Rectal smooth muscle tissue (tissue), 1 donor: ENCODE results near the gene OPCML.

Source experiments
- H3K27ac ChIP-seq: one replicate; pipeline ENCODE4 v1.7.0; 2013; ENCODE audit warnings: low read depth, low read length, inconsistent platforms
- H3K27me3 ChIP-seq: one replicate; pipeline ENCODE4 v1.7.0; 2013; ENCODE audit warnings: low read length; ENCODE audit not compliant: control insufficient read depth, insufficient read depth
- H3K36me3 ChIP-seq: one replicate; pipeline ENCODE4 v1.7.0; 2013; ENCODE audit warnings: low read length; ENCODE audit not compliant: control insufficient read depth, insufficient read depth
- H3K4me1 ChIP-seq: one replicate; pipeline ENCODE4 v1.7.0; 2013; ENCODE audit warnings: low read length; ENCODE audit not compliant: control insufficient read depth, insufficient read depth
- H3K4me3 ChIP-seq: one replicate; pipeline ENCODE4 v1.7.0; 2013; ENCODE audit warnings: low read length
- H3K9ac ChIP-seq: one replicate; pipeline ENCODE4 v1.7.0; 2013; ENCODE audit warnings: low read length

The OPCML gene

DNA sequence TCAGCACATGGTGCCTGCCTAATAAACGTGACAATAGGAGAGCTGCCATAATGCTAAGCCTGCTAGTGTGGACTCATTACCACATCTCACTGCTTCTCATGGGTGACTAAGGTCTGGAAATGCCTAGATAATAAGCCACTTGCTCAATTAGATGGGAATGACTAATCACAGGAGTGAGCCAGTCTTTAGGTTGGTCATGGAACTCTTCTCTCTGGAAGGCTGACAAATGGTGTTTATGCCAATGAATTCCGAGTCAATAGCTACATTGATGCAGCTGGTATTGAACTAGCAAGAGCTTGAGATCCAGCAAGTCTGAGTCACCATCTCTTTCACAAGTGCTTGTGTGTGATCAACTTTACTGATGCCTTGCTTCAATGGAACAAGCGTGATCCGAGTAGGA is 334.9 kb downstream of the OPCML start:
- H3K27ac ChIP-seq = no peak overlapping the region
- no peaks in the 10 kb centered on the region for H3K36me3 ChIP-seq
- H3K27me3 ChIP-seq = no peaks in the 10 kb centered on the region
- H3K4me1 ChIP-seq = no peaks in the 10 kb centered on the region
- H3K9ac ChIP-seq = no peak overlapping the region
- H3K4me3 ChIP-seq = no peak overlapping the region

DNA sequence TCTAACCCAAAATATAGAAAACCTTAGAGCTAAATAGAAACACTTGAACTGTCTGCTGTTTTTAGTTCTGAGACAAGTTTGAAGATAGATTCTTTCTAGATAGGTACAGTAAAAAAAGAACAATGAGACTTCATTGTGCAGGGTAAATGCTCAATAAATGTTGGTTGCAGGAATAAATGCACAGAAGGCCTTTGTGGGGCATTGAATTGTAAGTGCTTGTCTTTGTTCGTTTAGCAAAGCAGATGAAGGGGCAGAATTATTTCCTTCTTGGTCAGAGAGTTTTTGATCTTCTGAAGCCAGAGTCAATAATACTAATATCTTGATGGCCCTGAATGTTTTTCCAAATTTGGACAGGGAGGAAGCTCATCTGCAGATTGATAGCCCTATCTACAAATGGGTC is 340.4 kb downstream of the OPCML start:
- no peaks in the 10 kb centered on the region for H3K27me3 ChIP-seq
- no peak overlapping the region for H3K4me3 ChIP-seq
- H3K27ac ChIP-seq = no peak overlapping the region
- no peak overlapping the region for H3K9ac ChIP-seq
- H3K4me1 ChIP-seq = no peaks in the 10 kb centered on the region
- no peaks in the 10 kb centered on the region for H3K36me3 ChIP-seq

DNA sequence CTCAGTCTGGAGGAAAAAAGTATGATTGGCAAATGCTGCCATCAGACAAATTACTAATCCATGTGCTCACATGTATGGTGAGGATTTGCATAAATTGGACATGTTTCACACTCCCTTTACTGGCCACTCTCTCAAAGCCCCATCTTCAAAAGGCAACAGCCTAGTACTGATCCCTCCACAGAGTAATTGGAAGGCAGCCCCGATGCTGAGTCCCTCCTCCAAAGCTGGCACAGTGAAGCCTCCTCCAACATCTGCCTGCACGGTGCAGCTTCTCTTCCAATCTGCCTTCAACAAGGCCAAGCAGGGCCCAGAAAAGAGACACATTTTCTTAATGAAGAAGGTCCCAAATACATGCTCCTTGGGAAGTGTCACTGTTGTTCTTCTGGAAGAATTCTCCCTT is 350.6 kb downstream of the OPCML start:
- H3K36me3 ChIP-seq = no peaks in the 10 kb centered on the region
- no peak overlapping the region for H3K4me3 ChIP-seq
- no peaks in the 10 kb centered on the region for H3K27me3 ChIP-seq
- H3K9ac ChIP-seq = no peak overlapping the region
- H3K27ac ChIP-seq = no peak overlapping the region
- H3K4me1 ChIP-seq = no peaks in the 10 kb centered on the region

DNA sequence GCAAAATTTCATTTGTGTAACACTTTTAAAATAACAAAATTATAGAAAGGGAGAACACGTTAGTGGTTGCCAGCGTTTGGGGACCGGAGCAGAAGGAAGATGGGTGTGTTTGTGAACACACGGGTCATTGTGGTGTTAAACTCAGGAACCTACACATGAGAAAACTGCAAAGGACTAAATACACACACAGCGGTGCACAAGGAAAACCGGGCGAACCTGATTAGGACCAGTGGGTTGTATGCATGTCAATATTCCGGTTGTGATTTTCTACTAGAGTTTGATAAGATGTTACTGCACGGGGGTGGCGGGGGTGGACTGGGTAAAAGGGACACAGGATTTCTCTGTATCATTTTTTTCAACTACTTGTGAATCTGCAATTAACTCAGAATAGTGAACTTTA is 351.2 kb downstream of the OPCML start:
- no peaks in the 10 kb centered on the region for H3K27me3 ChIP-seq
- no peaks in the 10 kb centered on the region for H3K36me3 ChIP-seq

DNA sequence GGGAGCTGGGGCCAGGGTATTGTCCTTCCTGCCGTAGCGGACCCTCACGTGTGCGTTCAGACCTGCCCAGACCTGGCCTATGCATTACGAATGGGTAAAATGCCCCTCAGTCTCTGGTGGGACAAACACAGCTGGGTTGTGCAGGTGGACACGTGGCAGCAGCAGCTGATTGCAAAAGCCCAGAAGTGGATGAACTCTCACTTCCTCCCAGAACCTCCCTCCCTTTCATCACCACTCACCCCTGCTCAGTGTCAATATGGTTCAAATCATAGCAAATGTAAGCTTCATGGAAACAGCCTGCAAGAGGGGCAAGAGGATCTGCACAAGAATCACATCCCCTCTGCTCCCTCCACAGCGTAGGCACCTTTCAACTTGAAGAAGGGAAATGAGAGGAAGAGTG is 352.1 kb downstream of the OPCML start:
- Histone ChIP-seq H3K9ac (no peak overlapping the region), H3K36me3 (no peaks in the 10 kb centered on the region), H3K27me3 (no peaks in the 10 kb centered on the region), H3K4me3 (no peak overlapping the region), H3K4me1 (no peaks in the 10 kb centered on the region), H3K27ac (no peak overlapping the region)

More for the DNA sequence above, 351.2 kb downstream of the OPCML start:
- H3K4me3 ChIP-seq = no peak overlapping the region
- no peak overlapping the region for H3K9ac ChIP-seq
- H3K27ac ChIP-seq = no peak overlapping the region
- H3K4me1 ChIP-seq = no peaks in the 10 kb centered on the region

DNA sequence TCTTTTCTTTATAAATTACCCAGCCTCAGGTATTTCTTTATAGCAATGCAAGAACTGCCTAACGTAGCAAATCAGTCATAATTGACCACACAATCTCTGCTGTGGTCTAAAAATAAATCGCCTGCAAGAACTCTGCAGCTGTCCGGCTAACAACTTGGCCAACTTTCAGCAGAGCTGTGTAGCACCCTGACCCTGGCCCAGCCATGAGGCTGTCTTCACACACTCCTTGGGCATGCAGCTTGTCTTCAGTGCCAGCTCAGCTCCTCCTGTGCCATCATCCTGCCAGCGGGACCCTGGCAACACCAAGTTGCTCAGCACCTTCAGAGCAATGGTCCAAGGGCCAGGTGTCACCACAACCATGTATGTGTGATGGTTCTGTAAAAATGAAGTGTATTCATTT is 355.6 kb downstream of the OPCML start:
- H3K9ac ChIP-seq = no peak overlapping the region
- no peaks in the 10 kb centered on the region for H3K4me1 ChIP-seq
- H3K4me3 ChIP-seq = no peak overlapping the region
- no peaks in the 10 kb centered on the region for H3K27me3 ChIP-seq
- H3K27ac ChIP-seq = no peak overlapping the region
- H3K36me3 ChIP-seq = no peaks in the 10 kb centered on the region

DNA sequence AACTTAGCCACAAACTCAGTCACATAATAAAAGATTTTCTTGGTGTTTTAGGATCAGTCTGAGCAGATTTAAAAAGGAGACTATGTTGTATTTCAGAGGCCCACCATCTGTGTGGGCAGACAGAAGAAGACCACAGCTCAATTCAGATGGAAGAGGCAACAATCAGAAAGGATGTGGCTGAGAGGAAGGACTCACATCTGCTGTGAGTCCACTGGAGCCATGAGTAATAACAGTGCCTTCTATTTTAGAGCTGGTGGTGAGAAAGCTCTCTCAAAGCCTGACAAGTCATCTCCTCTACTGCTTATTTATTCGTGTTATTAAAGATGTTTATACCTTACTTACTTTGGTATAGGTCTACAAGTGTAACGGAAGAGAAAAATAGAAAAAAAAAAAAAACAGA is 357.2 kb downstream of the OPCML start:
- no peak overlapping the region for H3K27ac ChIP-seq
- no peak overlapping the region for H3K9ac ChIP-seq
- H3K4me3 ChIP-seq = no peak overlapping the region
- no peaks in the 10 kb centered on the region for H3K27me3 ChIP-seq
- H3K4me1 ChIP-seq = no peaks in the 10 kb centered on the region
- no peaks in the 10 kb centered on the region for H3K36me3 ChIP-seq

DNA sequence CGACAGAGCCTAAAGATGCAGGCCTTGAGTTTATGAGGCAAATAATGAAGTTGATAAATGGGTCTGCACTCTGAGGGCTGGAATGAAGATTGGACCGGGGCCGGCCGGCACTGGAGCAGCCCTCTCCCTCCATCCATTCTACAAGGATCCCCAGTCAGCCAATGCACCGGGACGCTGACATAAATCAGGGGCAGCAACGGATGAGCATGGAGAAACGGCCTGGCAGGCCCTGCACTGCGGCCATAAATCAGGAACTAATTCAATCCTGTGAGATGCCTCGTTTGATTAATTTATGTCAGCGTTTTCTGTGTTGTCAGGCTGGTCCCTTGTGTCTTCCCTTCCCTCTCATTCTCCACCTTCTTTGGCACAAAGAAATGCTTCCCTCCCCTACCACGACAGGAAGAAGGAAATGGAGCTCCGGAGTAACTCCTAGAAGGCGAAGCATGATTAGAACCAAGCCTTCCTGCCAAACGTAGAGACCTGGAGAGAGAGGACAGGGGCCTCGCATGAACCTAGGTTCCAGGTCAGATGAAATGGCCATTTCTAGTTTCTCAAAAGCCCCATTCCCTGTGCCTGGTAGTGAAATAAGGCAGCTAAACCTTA is 358.4 kb downstream of the OPCML start:
- no peaks in the 10 kb centered on the region for H3K4me1 ChIP-seq
- no peaks in the 10 kb centered on the region for H3K27me3 ChIP-seq
- H3K36me3 ChIP-seq = no peaks in the 10 kb centered on the region
- no peak overlapping the region for H3K4me3 ChIP-seq
- no peak overlapping the region for H3K9ac ChIP-seq
- no peak overlapping the region for H3K27ac ChIP-seq

DNA sequence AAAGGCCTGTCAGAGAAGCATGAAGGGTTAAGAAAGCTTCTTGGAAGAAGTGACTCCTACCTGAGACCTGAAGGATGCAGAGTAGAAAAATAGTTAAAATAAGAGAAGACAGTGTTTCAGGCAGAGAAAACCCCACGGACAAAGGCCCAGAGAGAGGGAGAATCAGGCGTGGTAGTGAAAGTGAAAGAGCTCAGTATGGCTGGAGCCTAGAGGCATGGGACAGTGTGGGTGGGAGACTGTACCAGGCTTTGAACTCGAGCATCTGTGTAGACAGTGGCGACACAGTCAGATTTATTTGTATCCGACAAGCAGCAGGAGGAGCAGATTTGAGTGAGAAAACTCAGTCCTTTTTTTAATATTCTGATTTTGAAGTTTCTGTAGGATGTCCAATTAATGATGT is 360.0 kb downstream of the OPCML start:
- Histone ChIP-seq H3K9ac (no peak overlapping the region), H3K27ac (no peak overlapping the region), H3K27me3 (no peaks in the 10 kb centered on the region), H3K4me1 (no peaks in the 10 kb centered on the region), H3K36me3 (no peaks in the 10 kb centered on the region), H3K4me3 (no peak overlapping the region)

DNA sequence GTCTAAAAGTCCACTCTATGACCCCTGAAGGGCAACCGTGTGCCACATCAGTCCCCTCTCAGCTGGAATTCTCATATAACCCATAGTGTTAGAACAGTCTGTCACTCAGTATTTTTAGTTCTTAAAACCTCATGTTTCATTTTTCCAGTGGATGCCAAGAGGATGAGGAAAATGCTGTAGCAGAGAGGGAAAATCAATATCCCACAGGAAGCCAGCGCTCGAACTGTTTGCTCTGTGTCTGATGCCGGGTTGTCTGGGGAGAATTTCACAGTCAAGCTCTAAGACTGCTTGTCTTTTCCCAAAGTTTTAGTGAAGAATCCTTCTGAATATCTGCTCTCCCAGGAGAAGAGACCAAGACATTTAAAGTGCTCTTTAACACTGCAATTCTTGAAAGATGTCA is 360.9 kb downstream of the OPCML start:
- Histone ChIP-seq H3K9ac (no peak overlapping the region), H3K4me1 (no peaks in the 10 kb centered on the region), H3K4me3 (no peak overlapping the region), H3K36me3 (no peaks in the 10 kb centered on the region), H3K27ac (no peak overlapping the region), H3K27me3 (no peaks in the 10 kb centered on the region)

DNA sequence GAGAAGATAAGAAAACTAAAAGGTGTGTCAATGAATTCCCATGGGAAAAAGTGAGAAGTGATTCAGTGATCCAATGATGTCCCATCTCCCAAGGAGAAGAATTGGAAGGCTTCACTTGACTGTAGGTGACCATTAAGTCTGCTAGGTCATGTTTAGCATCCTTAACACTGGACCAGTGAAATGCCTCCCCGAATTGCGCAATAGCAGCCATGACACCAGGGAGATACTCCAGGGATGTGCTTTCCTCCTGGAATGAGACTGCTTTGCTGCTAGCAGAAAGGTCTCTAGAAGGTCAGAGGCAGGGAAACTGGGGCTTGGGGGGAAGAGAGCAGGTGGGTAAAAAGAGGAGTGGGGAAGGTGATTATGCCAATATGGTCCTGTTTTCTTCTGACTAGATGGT is 364.3 kb downstream of the OPCML start:
- Histone ChIP-seq H3K4me3 (no peak overlapping the region), H3K27me3 (no peaks in the 10 kb centered on the region), H3K36me3 (no peaks in the 10 kb centered on the region), H3K4me1 (no peaks in the 10 kb centered on the region), H3K27ac (no peak overlapping the region), H3K9ac (no peak overlapping the region)

DNA sequence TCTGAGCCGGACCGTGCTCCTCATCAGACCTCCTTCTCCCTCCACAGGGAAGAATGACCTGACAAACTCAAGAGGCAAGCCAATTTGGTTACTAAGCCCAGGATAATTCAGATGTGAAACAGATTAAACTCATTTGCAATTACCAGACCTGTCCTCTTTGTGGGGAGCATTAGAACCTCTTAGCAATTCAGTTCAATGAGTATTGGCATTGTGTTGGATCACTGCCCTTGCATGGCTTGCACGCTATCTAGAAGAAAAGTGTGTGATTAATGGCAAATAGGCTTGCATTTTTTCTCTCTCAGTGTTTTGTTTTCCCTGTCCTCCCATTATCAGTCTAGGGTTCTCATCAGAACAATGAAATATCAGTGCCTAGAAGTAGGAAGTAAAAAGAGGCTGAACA is 365.6 kb downstream of the OPCML start:
- H3K9ac ChIP-seq = no peak overlapping the region
- H3K4me3 ChIP-seq = no peak overlapping the region
- H3K4me1 ChIP-seq = no peaks in the 10 kb centered on the region
- H3K27me3 ChIP-seq = no peaks in the 10 kb centered on the region
- no peak overlapping the region for H3K27ac ChIP-seq
- no peaks in the 10 kb centered on the region for H3K36me3 ChIP-seq

DNA sequence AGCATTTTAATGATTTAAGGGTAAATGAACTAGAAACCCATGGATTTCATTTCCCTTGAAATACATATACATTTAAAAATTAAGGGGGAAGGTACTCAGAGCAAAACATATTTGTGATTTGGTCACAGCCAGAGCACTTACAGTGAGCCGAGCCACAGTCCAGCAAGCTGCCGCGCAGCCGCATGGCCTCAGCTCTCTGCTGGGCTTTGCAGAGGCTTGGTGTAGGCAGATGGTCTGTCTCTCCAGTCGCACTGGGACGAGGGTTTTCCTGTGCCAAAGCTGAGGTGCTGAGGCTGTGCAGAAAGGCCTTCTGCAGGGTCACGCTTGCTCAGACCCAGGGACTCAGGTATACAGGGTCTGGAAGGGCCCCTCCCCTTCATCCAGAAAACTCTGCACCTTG is 367.3 kb downstream of the OPCML start:
- Histone ChIP-seq H3K9ac (no peak overlapping the region), H3K27ac (no peak overlapping the region), H3K36me3 (no peaks in the 10 kb centered on the region), H3K4me3 (no peak overlapping the region), H3K27me3 (no peaks in the 10 kb centered on the region), H3K4me1 (no peaks in the 10 kb centered on the region)
